Chondrocyte (in vitro differentiated cells): ENCODE data around the gene NAA11. TPM values are rescaled to one million over a fixed set of nuclear protein-coding genes. Genes with fewer than 3 reads are reported as not detected.

Experiments
- DNase-seq: peaks from one replicate; pipeline ENCODE4 v3.0.0; 2021; ENCODE audit warnings: mixed read lengths, low spot score
- H3K27ac Mint-ChIP-seq: one replicate; pipeline ENCODE4 v1.8.0; 2021; ENCODE audit warnings: mild to moderate bottlenecking, moderate library complexity, mixed read lengths; ENCODE audit not compliant: unreplicated experiment
- H3K27me3 Mint-ChIP-seq: 2 replicates; pipeline ENCODE4 v1.8.0; 2021; ENCODE audit warnings: low read depth, mixed read lengths
- H3K36me3 Mint-ChIP-seq: 2 replicates; pipeline ENCODE4 v1.8.0; 2021; ENCODE audit warnings: low read depth, mixed read lengths
- H3K4me1 Mint-ChIP-seq: 2 replicates; pipeline ENCODE4 v1.8.0; 2021; ENCODE audit warnings: low read depth, mild to moderate bottlenecking, mixed read lengths
- H3K4me3 Mint-ChIP-seq: one replicate; pipeline ENCODE4 v1.8.0; 2021; ENCODE audit warnings: mild to moderate bottlenecking, moderate library complexity, mixed read lengths; ENCODE audit not compliant: unreplicated experiment
- H3K9me3 Mint-ChIP-seq: 2 replicates; pipeline ENCODE4 v1.8.0; 2021; ENCODE audit warnings: low read depth, mixed read lengths
- CTCF ChIP-seq: fragments of 200-600 bp; sonication (generic); IDR thresholded peaks from 2 replicates; pipeline ENCODE4 v1.5.0; 2021; ENCODE audit warnings: antibody characterized with exemption, mild to moderate bottlenecking, moderate library complexity
- total RNA-seq: library from RNA; stranded (reverse); gene quantifications from 3 replicates; pipeline ENCODE4 v1.2.1, GENCODE V29; 2021

NAA11 gene
- total RNA-seq, 1 donor from 2014 or later = not detected

GRCh38 chr4:79306795-79307194, 19.1 kb downstream of the NAA11 start:
- Mint-ChIP-seq H3K9me3 (no peaks in the 10 kb centered on the region), H3K4me1 (no peaks in the 10 kb centered on the region), H3K36me3 (no peaks in the 10 kb centered on the region), H3K4me3 (no peak overlapping the region), H3K27me3 (peaks cover 4% of the 10 kb centered on the region), H3K27ac (no peak overlapping the region)
- no peak for DNase-seq
- TF ChIP-seq CTCF = no peak

GRCh38 chr4:79300280-79300679, 25.6 kb downstream of the NAA11 start:
- peaks cover 8% of the 10 kb centered on the region for H3K27me3 Mint-ChIP-seq
- H3K4me1 Mint-ChIP-seq = no peaks in the 10 kb centered on the region
- no peak overlapping the region for H3K4me3 Mint-ChIP-seq
- H3K27ac Mint-ChIP-seq = no peak overlapping the region
- no peaks in the 10 kb centered on the region for H3K9me3 Mint-ChIP-seq
- H3K36me3 Mint-ChIP-seq = no peaks in the 10 kb centered on the region
- no peak for DNase-seq
- no peak for TF ChIP-seq CTCF

GRCh38 chr4:79298484-79298883, 27.4 kb downstream of the NAA11 start:
- no peak for TF ChIP-seq CTCF
- Mint-ChIP-seq H3K4me1 (no peaks in the 10 kb centered on the region), H3K27me3 (peaks cover 20% of the 10 kb centered on the region), H3K9me3 (no peaks in the 10 kb centered on the region), H3K27ac (no peak overlapping the region), H3K4me3 (no peak overlapping the region), H3K36me3 (no peaks in the 10 kb centered on the region)
- DNase-seq = no peak

DNA sequence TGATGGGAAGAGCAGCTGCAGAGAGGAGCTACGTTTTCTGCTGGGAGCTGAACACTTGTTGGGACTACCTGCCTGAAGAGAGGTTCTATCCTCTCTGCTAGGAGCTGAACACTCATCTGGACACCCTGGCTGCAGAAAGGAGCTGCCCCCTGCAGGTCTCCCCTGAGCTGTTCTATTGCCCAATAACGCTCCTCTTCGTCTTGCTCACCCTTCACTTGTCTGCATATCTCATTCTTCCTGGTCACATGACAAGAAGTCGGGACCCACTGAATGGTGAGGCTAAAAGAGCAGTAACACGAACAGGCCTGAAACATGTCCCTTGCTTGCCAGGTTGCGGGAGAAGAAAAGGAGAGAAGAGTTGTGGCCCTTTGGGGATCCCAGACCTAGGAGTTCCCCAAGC, 27.8 kb downstream of the NAA11 start:
- TF ChIP-seq CTCF = no peak
- Mint-ChIP-seq H3K4me1 (no peaks in the 10 kb centered on the region), H3K36me3 (no peaks in the 10 kb centered on the region), H3K9me3 (no peaks in the 10 kb centered on the region), H3K4me3 (no peak overlapping the region), H3K27me3 (peaks cover 18% of the 10 kb centered on the region), H3K27ac (no peak overlapping the region)
- no peak for DNase-seq

GRCh38 chr4:79297479-79297878, 28.4 kb downstream of the NAA11 start:
- DNase-seq = no peak
- Mint-ChIP-seq H3K9me3 (no peaks in the 10 kb centered on the region), H3K27ac (no peak overlapping the region), H3K4me3 (no peak overlapping the region), H3K27me3 (peaks cover 18% of the 10 kb centered on the region), H3K4me1 (no peaks in the 10 kb centered on the region), H3K36me3 (no peaks in the 10 kb centered on the region)
- TF ChIP-seq CTCF = no peak
